ENCODE measurements around the gene SLC9A9.

GRCh38 chr3:143384076-143384475, 464.2 kb downstream of the SLC9A9 start:
- TF ChIP-seq, protein P1, sequence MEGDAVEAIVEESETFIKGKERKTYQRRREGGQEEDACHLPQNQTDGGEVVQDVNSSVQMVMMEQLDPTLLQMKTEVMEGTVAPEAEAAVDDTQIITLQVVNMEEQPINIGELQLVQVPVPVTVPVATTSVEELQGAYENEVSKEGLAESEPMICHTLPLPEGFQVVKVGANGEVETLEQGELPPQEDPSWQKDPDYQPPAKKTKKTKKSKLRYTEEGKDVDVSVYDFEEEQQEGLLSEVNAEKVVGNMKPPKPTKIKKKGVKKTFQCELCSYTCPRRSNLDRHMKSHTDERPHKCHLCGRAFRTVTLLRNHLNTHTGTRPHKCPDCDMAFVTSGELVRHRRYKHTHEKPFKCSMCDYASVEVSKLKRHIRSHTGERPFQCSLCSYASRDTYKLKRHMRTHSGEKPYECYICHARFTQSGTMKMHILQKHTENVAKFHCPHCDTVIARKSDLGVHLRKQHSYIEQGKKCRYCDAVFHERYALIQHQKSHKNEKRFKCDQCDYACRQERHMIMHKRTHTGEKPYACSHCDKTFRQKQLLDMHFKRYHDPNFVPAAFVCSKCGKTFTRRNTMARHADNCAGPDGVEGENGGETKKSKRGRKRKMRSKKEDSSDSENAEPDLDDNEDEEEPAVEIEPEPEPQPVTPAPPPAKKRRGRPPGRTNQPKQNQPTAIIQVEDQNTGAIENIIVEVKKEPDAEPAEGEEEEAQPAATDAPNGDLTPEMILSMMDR (IDR thresholded peaks at IDR 0.05; ENCODE audit: poor library complexity): no peak
- TF ChIP-seq EZH2 (IDR thresholded peaks at IDR 0.05; ENCODE audit: borderline replicate concordance): no peak
